K562 (cell line): ENCODE results near the gene DMGDH. TPM values are rescaled to one million over a fixed set of nuclear protein-coding genes. Genes with fewer than 3 reads are reported as not detected.
A peak's percentile ranks its signal among the peaks of the same experiment; 100 is the strongest.

Source experiments
- ATAC-seq: fragments of 200-7000 bp; cut with Tn5 transposase; 3 replicates; pipeline ENCODE4 v1.9.1; 2020; ENCODE audit warnings: moderate library complexity
- Bru-seq: library from RNA; stranded (reverse); fragments of 400-500 nt; gene quantifications from one replicate; lab custom pipeline; 2021; lab: Mats Ljungman, UMichigan
- BruChase-seq, 2 experiments: library from RNA; stranded (reverse); fragments of 400-500 nt; gene quantifications; one replicate each; lab custom pipeline; 2021; lab: Mats Ljungman, UMichigan
- BruUV-seq: library from RNA; stranded (reverse); fragments of 400-500 nt; replicated peaks from 2 replicates; lab custom pipeline; 2021; lab: Mats Ljungman, UMichigan
- CTCF ChIA-PET: fragments of 300-600 bp; formaldehyde crosslinking; extraction: SDS; loops from one replicate; lab custom pipeline; 2021; ENCODE audit warnings: low intra/inter-chr PET ratio; lab: Yijun Ruan, JAX
- POLR2A ChIA-PET: fragments of 300-600, 350-650 bp; sonication (Branson Sonifier 250); formaldehyde crosslinking; extraction: SDS; loops from one replicate; lab custom pipeline; 2021; ENCODE audit warnings: antibody characterized with exemption, inconsistent platforms; lab: Yijun Ruan, JAX
- DNase-seq, 4 experiments: peaks; one replicate each; pipeline versions ENCODE4 v3.0.0 to v3.0.0-alpha.2; 2011 to 2018; ENCODE audit warnings: low spot score in 3 of 4, mixed read lengths in 3 of 4; ENCODE audit errors: extremely low read depth in 1 of 4
- FAIRE-seq: peaks from 2 replicates; lab custom pipeline; 2011; peaks lifted over from hg19 to GRCh38; lab: Jason Lieb, UNC
- H2AFZ ChIP-seq: 2 replicates; pipeline ENCODE4 v1.6.0; 2011; ENCODE audit warnings: low read depth, low read length, control low read depth, inconsistent platforms
- H3K27ac ChIP-seq: fragments of 200-600 bp; 3 replicates; pipeline ENCODE4 v1.8.0; 2011; ENCODE audit warnings: low read depth, mild to moderate bottlenecking, control low read depth, inconsistent platforms, low read length, moderate library complexity, mixed read lengths; ENCODE audit errors: extremely low read depth
- H3K27me3 ChIP-seq, 2 experiments: fragments of 300-600 bp in 1 of 2; 2 replicates in 1 of 2; 3 replicates in 1 of 2; pipeline versions ENCODE4 v1.6.0 to v1.8.0; 2011; ENCODE audit warnings: inconsistent platforms in 2 of 2, low read length in 2 of 2, mild to moderate bottlenecking in 1 of 2, mixed read lengths in 1 of 2, moderate library complexity in 1 of 2; ENCODE audit not compliant: control insufficient read depth in 2 of 2, insufficient read depth in 2 of 2
- H3K36me3 ChIP-seq: fragments of 300-600 bp; 3 replicates; pipeline ENCODE4 v1.8.0; 2011; ENCODE audit warnings: mild to moderate bottlenecking, low read length, inconsistent platforms; ENCODE audit not compliant: control insufficient read depth, insufficient read depth
- H3K4me1 ChIP-seq, 2 experiments: fragments of 200-600 bp in 1 of 2; replicated peaks in 1 of 2; 2 replicates in 1 of 2; 3 replicates in 1 of 2; pipeline versions ENCODE4 v1.5.1 to v1.8.0; 2011; ENCODE audit warnings: inconsistent platforms in 2 of 2, low read length in 2 of 2, mild to moderate bottlenecking in 1 of 2, mixed read lengths in 1 of 2, moderate library complexity in 1 of 2; ENCODE audit not compliant: control insufficient read depth in 2 of 2, insufficient read depth in 2 of 2
- H3K4me2 ChIP-seq: 2 replicates; pipeline ENCODE4 v1.6.1; 2011; ENCODE audit warnings: low read length, control low read depth, inconsistent platforms, mixed read lengths; ENCODE audit not compliant: insufficient read depth
- H3K4me3 ChIP-seq: fragments of 200-600 bp; sonication (generic), shearing (Covaris generic); 2 replicates; pipeline ENCODE4 v1.5.1; 2016; ENCODE audit warnings: control low read depth, inconsistent platforms
- H3K79me2 ChIP-seq: fragments of 200-600 bp; 3 replicates; pipeline ENCODE4 v1.8.0; 2011; ENCODE audit warnings: low read length, inconsistent platforms; ENCODE audit not compliant: control insufficient read depth, insufficient read depth
- H3K9ac ChIP-seq, 2 experiments: 2 replicates each; pipeline versions ENCODE4 v1.6.0 to v1.6.1; 2011; ENCODE audit warnings: low read depth in 2 of 2, low read length in 2 of 2, control low read depth in 1 of 2, inconsistent platforms in 1 of 2, mild to moderate bottlenecking in 1 of 2, mixed read lengths in 1 of 2; ENCODE audit not compliant: insufficient read depth in 1 of 2
- H3K9me1 ChIP-seq: one replicate; pipeline ENCODE4 v1.6.0; 2011; ENCODE audit warnings: inconsistent platforms, mild to moderate bottlenecking, low read length, moderate library complexity; ENCODE audit not compliant: control insufficient read depth, insufficient read depth
- H3K9me3 ChIP-seq: replicated peaks from 2 replicates; pipeline ENCODE4 v1.5.1; 2011; ENCODE audit warnings: low read depth, low read length, inconsistent platforms; ENCODE audit not compliant: control insufficient read depth, insufficient read depth
- H4K20me1 ChIP-seq: replicated peaks from 2 replicates; pipeline ENCODE4 v1.6.1; 2011; ENCODE audit warnings: low read length, inconsistent platforms, mixed read lengths; ENCODE audit not compliant: control insufficient read depth, insufficient read depth
- ATF1 ChIP-seq, 2 experiments: fragments of 450-650 bp in 1 of 2; IDR thresholded peaks; 2 replicates each; pipeline ENCODE4 v1.6.1; 2016; ENCODE audit warnings: missing compliant biosample characterization in 1 of 2, missing genetic modification characterization in 1 of 2
- HDAC8 ChIP-seq: fragments of 450-650 bp; IDR thresholded peaks from 2 replicates; pipeline ENCODE4 v1.6.1; 2016; ENCODE audit warnings: mild to moderate bottlenecking, missing genetic modification characterization, moderate library complexity, missing compliant biosample characterization
- MCM7 ChIP-seq, 2 experiments: fragments of 450-650 bp; IDR thresholded peaks; 2 replicates each; pipeline ENCODE4 v1.6.1; 2016 to 2018
- RBM25 ChIP-seq: fragments of 200-400 bp; formaldehyde crosslinking; IDR thresholded peaks from 2 replicates; pipeline ENCODE4 v1.6.1; 2018; ENCODE audit warnings: low read length, low read depth, moderate library complexity; ENCODE audit not compliant: severe bottlenecking
- RFX5 ChIP-seq: IDR thresholded peaks from 2 replicates; pipeline ENCODE4 v1.6.1; 2011; ENCODE audit warnings: low read depth, mild to moderate bottlenecking, improper control_type of control experiment, low read length
- WGBS: fragments of 100-300 bp; shearing (Covaris generic); methylation state at CpG from one replicate; pipeline ENCODE4 v1.1.6; 2016; ENCODE audit warnings: low coverage, mixed read lengths; ENCODE audit not compliant: insufficient coverage; ENCODE audit errors: missing lambda C conversion rate; 5-methylcytosine and 5-hydroxymethylcytosine counted together
- in situ Hi-C: fragments of 300-500 bp; cut with MboI; formaldehyde crosslinking; loops from 4 replicates; pipeline ENCODE4 v1.15.0; 2018; ENCODE audit warnings: inconsistent platforms, mixed read lengths
- intact Hi-C: fragments of 100-400 bp; cut with micrococcal nuclease; formaldehyde crosslinking; loops from 2 replicates; pipeline ENCODE4 v1.14.2; 2022
- long read RNA-seq, 3 experiments: library from polyadenylated mRNA in 2 of 3; library from RNA in 1 of 3; unstranded in 2 of 3; stranded (forward) in 1 of 3; transcript quantifications; one replicate each; pipeline ENCODE4 v2.0.0, GENCODE V29; 2019 to 2022
- polyA minus RNA-seq, 3 experiments: library from RNA; depleted of rRNA, polyadenylated mRNA; stranded (reverse); fragments of >200 nt; gene quantifications; 2 replicates each; pipeline ENCODE4 v1.2.3, GENCODE V29; 2011
- polyA plus RNA-seq, 8 experiments: library from polyadenylated mRNA; depleted of rRNA in 4 of 8; stranded (reverse) in 5 of 8; unstranded in 3 of 8; fragments of >200 nt; fragmentation: Nextera tagmentation in 2 of 8; fragmentation: Illumina TruSeq in 1 of 8; extraction: Ambion mirVana in 2 of 8; extraction: Trizol in 1 of 8; gene quantifications; 2 replicates each; pipeline versions ENCODE4 v1.2.1 to v1.2.3, GENCODE V29; 2011 to 2014; ENCODE audit warnings: inconsistent platforms in 1 of 8, missing spikeins in 1 of 8
- total RNA-seq, 7 experiments: library from RNA; depleted of rRNA in 6 of 7; stranded (reverse); fragments of >200 nt in 6 of 7; fragmentation: Illumina TruSeq in 2 of 7; extraction: Trizol in 2 of 7; gene quantifications; 2 replicates each; pipeline versions ENCODE4 v1.2.1 to v1.2.3, GENCODE V29; 2011 to 2021; ENCODE audit warnings: low replicate concordance in 1 of 7

The DMGDH gene
- not detected in 2 replicates for total RNA-seq (2011; cell fraction: chromatin; rRNA removed; ENCODE audit: low replicate concordance)
- not detected in 2 replicates for total RNA-seq (2011; cell fraction: nucleolus; rRNA removed)
- total RNA-seq (2011; cell fraction: nucleoplasm; rRNA removed), result 1.2 TPM in 1 of 2 replicates, not detected in the other
- total RNA-seq (2014; rRNA removed) (not detected in 2 replicates), total RNA-seq (2014; rRNA removed; fragmentation: Illumina TruSeq; extraction: Trizol) (not detected in 2 replicates), total RNA-seq (2015; rRNA removed; fragmentation: Illumina TruSeq; extraction: Trizol) (0.38 TPM in 1 of 2 replicates, not detected in the other), total RNA-seq (2021) (0.51 and 0.58 TPM in 2 replicates), polyA plus RNA-seq (2011; rRNA removed) (not detected in 2 replicates), polyA plus RNA-seq (2014; fragmentation: Illumina TruSeq; extraction: Trizol) (not detected in 2 replicates), polyA plus RNA-seq (2014; fragmentation: Nextera tagmentation; extraction: Ambion mirVana) (under 1 TPM in 1 of 2 experiments, not detected in 1; 0.13 TPM), polyA plus RNA-seq (2014; rRNA removed) (not detected in 2 replicates), polyA minus RNA-seq (2011; rRNA and poly(A)+ RNA removed) (not detected in 2 replicates), Bru-seq, nascent RNA (percentile 1 among the genes with signal in this experiment), BruChase-seq, experiment 1, labeled RNA remaining after a 2-hour chase (percentile 5 among the genes with signal in this experiment), BruChase-seq, experiment 2, labeled RNA remaining after a 6-hour chase (percentile 8 among the genes with signal in this experiment)
- not detected in 2 replicates for polyA plus RNA-seq (2011; cell fraction: cytosol; rRNA removed)
- 0.63 TPM in 1 of 2 replicates, not detected in the other for polyA plus RNA-seq (2011; cell fraction: nucleus; rRNA removed)
- 1.4 TPM in 1 of 2 replicates, not detected in the other for polyA plus RNA-seq (2012)
- polyA minus RNA-seq (2011; cell fraction: cytosol; rRNA and poly(A)+ RNA removed), result not detected in 2 replicates
- not detected in 2 replicates for polyA minus RNA-seq (2011; cell fraction: nucleus; rRNA and poly(A)+ RNA removed)
- long read RNA-seq, experiment 1, result 0 reads
- long read RNA-seq, experiment 2, result 0 reads
- long read RNA-seq, experiment 3, result 0 reads

- in situ Hi-C loops, result no loop called here
- H3K4me3 ChIP-seq, result no peak within 1 kb of the TSS
Observed at GRCh38 chr5:79069488-79070349, at the start of gene DMGDH, which contains the start of gene BHMT2. DMGDH (minus strand) TSS chr5:79069674; CDS start chr5:79069620, 54 bp downstream. BHMT2 (plus strand) TSS chr5:79069767; CDS start chr5:79069783, 16 bp downstream.

More at GRCh38 chr5:79069488-79070349, at the start of gene DMGDH, which contains the start of gene BHMT2:
- FAIRE-seq (no peak), ATAC-seq (peak; percentile 53), DNase-seq (peak in 1 of 4 experiments; percentile 11)
- Histone ChIP-seq H3K36me3 (no peaks in the 10 kb centered on the region), H3K27ac (no peak within 1 kb of the TSS), H2AFZ (no peak within 1 kb of the TSS), H3K4me1 (peaks cover 0 to 12% of the 10 kb centered on the region in 2 experiments; a peak in 2 of 5 replicates), H3K79me2 (no peaks in the 10 kb centered on the region), H3K9me3 (no peaks in the 10 kb centered on the region), H3K27me3 (peaks cover 2 to 17% of the 10 kb centered on the region in 2 experiments; a peak in 2 of 5 replicates), H4K20me1 (no peaks in the 10 kb centered on the region), H3K9ac (no peak within 1 kb of the TSS), H3K9me1 (no peaks in the 10 kb centered on the region), H3K4me2 (no peak within 1 kb of the TSS)
- ChIA-PET CTCF (no interaction called here), POLR2A (no interaction called here)
- no peak for TF ChIP-seq HDAC8
- TF ChIP-seq MCM7 (IDR thresholded peaks at IDR 0.05), result no peak
- no peak for TF ChIP-seq ATF1 (CRISPR knock-in tag; IDR thresholded peaks at IDR 0.05)
- TF ChIP-seq ATF1 (tag; IDR thresholded peaks at IDR 0.05), result no peak
- TF ChIP-seq RFX5, result no peak
- peak; percentile 39 for TF ChIP-seq RBM25
- intact Hi-C loops, result no loop called here
- 44% methylated on average over 44 of the region's 79 CpGs for WGBS
- no TSS peak for BruUV-seq
